Measurements from ENCODE around the gene FER.
"Not testable (repeated sequence)": the region's sequence is repeated elsewhere in the genome, so short reads cannot be mapped to it uniquely, and the experiment has no call there.

Gene FER

DNA sequence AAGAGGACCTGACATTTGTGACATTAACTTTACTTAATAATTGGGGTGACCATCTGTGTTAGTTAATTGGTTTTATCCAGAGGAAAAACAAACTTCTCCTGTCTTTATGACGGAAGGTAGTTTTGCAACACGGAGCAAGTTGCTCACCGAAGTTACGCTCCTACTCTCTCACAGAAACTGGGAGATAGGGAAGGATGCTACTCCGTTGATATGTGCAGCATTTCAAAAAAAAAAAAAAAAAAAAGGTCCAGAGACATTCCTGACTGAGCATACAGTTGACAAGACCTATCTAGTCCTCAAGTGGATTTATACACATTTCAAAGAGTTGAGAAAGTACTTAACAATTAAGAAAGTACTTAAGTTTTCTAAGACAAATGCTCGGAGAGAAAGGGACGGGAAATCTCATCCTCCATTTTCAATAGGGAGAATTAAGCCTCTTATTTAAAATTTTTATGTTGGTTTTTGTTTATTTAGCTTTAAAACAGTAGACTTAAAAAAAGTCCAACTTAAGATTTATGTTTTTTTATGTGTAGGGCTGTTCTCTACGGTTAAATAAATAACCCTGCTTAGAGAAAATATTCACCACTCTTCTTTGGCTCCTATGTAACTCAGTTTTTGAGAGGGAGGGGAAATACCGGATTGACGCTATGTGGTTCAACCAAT is 455 bp upstream of the FER start:
- no peak for DNase-seq

DNA sequence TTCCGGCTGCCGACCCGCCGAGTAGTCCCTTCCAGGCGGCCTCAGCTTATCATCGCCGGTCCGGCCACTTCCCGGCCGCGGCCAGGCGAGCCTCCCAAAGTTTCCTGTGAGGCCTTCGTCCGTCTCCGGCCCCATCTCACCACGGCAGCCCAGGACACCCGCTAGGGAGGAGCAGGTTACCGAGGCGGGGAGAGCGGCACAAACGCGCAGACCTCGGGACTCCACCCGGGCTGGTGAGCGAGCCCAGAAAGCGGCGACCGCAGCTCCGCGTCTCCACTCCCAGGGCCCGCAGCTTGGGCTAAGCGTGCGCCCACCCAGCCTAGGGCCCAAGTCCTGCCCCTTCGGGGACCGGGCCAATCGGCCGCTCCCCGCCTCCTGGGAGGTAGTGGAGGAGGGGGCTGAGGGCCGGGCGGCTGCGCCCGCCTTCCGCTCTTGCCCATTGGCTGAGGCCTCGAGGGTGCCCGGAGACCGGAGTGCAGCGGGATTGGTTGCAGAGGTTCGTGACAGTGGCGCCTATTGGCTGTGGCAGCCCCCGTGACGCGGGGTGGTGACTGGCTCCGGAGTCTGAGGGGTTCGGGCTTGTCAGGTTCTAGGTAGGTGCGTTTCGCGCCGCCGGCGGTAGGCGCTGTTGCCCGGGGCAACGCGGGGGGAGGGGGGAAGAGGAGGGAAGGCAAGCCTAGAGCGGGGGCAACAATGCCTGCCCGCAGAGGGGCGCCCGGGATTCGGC is 867 bp downstream of the FER start:
- peak; percentile 99 for DNase-seq

DNA sequence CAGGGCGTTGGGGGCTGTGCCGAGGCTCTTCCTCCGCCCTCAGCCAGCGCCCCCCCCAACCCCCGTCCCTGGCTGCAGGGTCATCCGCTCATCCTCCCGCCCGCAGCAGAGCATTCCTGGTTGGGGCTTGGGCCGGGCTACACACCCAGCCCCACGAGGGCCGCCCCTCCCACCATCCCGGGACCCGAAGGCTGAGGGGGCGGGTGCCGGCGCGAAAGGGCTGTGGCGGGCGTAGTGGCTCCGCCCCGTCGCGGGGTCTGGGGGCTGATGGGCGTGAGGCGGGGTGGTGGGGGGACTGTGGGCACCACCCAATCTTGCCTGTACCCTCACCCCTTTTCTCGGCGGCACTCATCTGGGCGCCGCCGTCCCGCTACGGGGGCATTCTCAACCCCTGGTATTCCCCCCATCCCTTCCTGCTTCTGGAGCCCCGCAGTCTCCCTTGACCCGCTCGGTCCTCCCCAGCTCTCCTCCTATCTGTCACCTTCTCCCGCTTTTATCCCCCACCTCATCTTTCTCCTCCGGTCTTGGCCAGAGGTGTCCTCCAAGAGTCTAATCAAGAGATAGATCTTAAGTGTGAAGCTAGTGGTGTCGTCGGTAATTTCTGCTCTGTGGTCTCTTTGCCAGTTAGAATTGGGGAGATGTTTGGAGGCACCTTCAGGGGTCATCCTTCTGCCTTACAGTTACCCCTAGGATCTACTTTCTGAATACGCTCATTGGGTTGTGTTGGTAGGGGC is 1.6 kb downstream of the FER start:
- peak; percentile 82 for DNase-seq

DNA sequence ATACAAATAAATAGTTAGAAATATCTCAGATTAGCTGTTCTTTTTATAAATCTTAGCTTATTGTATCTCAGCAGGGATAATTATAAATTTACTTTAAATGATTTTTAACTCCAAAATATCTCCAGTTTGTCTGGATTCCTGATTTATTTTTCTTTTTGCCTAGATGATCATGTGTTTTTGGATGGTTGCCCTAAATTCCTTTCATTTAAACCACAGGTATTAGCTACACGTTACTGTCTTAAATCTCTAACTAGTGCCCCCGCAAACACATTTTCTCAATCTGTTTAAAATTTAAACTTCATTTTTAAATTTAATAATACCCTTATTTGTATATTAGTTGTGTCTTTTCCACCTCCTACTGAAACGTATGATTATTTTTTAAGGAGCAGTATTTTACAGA is 5.6 kb downstream of the FER start:
- DNase-seq, result peak; percentile 57

- DNase-seq, result peak; percentile 69
Observed at GRCh38 chr5:108753877-108754276, 6.2 kb downstream of the FER start.

DNA sequence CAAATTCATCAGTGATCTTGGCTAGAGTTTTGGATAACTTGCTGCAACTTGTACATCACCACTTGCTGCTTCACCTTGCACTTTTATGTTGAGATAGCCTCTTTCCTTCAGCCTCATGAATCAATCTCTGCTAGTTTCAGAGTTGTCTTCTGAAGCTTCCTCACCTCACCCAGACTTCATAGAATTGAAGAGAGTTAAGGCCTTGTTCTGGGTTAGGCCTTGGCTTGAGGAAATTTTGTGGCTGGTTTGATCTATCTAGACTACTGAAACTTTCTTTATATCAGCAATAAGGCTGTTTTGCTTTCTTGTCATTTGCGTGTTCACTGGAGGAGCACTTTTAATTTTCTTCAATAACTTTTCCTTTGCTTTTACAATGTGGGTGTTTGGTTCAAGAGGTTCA is 12.8 kb downstream of the FER start:
- no peak for DNase-seq

DNA sequence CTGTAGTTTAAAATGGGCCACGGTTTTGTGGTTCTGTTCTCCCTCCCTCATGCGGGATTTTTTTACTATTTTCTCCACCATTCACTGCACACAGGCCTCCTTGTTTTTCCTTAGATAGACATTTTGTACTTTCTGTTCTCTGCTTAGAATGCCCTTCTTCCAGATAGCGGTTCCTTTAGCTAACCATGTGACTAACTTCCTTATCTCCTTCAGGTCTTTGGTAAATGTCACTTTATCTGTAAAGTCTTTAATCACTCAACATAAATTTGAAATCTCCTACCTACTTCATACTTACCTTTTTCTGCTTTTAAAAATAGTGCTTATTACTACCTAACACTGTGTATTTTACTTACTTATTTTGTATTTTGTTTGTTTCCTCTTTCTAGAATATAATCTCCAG is 15.0 kb downstream of the FER start:
- no peak for DNase-seq

DNA sequence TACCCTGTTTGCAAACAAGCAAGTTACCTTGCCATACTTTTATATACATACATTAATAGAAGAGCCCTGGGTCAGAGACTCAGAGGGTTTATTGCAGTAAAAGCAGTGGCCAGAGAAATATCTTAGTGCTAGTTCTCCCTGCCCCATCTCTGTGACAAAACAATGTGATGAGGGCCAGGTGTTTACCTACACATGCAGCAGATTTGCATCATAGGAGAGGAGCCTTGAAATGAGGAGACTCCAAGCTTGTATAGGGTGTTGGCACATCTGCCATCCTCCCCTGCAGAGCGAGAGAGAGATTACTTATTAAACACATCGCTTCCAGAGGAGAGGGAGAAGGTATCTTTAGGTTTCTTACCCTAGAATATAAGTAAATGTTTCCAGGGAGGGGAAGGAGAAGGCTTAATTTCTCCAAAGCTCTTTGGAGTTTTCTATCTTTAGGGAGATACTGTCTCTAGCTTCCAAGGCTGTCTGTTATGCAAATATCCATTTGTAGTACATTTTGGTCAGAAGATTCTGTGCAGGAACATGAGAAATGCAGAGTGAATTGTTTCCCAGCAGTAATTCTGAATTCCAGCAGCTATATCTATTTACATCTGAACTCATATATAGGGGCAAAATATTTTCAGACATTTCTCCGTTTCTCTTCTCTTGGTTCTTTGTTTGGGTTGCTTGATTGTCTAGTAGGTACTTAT is 15.7 kb downstream of the FER start:
- DNase-seq, result no peak

DNA sequence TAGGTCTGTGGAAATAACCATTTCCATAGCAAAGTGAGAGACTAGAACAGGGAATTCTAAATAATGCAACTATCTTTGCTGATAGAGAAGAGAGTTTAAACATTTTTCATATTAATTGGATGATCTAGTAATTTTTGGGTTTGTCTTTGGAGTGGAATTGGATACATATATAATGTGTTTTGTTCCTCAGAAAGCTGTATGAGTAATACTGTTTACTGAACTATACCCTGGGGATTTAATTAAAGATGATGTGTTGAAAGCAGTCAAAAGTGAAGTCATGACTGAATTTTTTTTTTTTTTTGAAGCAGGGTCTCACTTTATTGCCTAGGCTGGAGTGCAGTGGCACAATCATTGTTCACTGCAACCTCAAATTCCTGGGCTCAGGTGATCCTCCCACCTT is 17.9 kb downstream of the FER start:
- no peak for DNase-seq

- DNase-seq, result not testable (repeated sequence)
Observed at GRCh38 chr5:108766916-108767315, 19.2 kb downstream of the FER start.

DNA sequence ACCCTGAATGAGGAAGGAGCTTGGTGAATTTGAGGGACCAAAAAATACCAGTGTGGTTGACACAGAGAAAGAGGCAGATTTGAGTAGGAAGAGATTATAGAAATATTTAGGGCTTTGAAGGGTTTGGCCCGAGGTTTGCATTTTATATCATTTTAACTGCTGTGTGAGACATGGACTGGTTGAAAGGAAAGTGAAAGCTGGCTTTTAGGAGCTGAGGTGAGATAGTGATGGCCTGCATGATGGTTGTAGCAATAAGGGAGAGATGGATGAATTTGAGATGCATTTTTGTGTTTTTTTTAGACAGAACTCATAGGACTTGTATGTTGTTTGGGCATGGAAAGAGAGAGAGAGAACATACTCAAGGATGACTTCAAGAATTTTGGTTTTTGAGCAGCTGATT is 21.7 kb downstream of the FER start:
- DNase-seq, result no peak

GRCh38 chr5:108772626-108773025 is 24.9 kb downstream of the FER start:
- no peak for DNase-seq

DNA sequence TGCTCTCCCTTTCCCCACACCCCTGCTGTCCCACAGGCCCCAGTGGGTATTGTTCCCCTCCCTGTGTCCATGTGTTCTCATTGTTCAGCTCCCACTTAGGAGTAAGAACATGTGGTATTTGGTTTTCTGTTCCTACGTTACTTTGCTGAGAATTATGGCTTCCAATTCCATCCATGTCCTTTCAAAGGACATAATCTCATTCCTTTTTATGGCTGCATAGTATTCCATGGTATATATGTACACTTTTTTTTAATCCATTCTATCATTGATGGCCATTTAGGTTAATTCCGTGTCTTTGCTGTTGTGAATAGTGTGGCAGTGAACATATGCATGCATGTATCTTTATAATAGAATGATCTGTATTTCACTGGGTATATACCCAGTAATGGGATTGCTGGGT is 25.6 kb downstream of the FER start:
- DNase-seq, result no peak

GRCh38 chr5:108774079-108774478 is 26.4 kb downstream of the FER start:
- DNase-seq, result not testable (repeated sequence)

DNA sequence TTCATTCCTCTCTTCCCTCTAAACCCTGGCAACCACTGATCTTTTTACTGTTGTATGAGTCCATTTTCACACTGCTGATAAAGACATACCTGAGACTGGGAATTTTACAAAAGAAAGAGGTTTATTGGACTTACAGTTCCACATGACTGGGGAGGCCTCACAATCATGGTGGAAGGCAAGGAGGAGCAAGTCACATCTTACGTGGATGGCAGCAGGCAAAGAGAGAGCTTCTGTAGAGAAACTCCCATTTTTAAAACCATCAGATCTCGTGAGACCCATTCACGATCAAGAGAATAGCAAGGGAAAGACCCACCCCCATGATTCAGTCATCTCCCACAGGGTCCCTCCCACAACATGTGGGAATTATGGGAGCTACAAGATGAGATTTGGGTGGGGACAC is 29.9 kb downstream of the FER start:
- DNase-seq, result not testable (repeated sequence)

DNA sequence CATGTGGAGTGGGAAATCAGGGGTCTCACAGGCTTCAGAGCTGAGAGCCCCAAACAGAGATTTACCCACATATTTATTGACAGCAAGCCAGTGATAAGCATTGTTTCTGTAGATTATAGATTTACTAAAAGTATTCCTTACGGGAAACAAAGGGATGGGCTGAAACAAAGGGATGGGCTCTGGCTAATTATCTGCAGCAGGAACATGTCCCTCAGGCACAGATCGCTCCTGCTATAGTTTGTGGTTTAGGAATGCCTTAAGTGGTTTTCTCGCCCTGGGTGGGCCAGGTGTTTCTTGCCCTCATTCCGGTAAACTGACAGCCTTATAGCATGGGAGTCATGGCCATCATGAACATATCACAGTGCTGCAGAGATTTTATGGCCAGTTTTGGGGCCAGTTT is 36.9 kb downstream of the FER start:
- not testable (repeated sequence) for DNase-seq

DNA sequence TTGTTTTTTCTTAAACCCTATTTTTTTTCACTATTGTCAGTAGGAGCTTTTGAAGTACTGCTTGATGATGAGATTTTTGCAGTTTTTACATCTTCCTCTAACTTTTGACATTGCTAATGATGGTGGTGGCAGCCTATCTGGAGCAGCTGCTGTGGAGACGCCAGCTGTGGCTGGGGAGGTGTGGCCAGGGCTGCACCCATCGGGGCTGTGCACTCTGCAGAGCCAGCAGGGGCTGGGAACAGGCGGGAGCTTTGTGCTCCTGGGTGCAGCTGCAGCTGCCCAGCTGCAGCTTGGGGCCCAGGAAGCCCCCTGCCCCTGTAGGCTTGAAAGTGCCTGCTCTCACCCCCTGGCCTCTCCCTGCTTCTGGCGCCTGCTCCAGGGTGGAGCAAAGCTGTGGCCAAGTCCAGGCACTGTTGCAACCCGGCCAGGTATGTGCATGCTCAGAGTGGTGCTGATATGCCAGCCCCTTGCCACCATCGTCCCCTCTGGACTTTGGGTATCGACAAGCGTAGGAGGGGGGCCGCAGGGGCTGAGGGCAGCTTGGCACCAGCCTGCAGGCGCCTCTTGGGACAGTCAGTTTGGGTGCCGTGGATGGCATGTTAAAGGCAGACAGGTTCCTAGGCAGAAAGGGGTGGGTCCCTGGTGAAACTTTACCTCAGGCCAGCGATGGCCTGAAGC is 39.2 kb downstream of the FER start:
- DNase-seq, result no peak

GRCh38 chr5:108788142-108788541 is 40.4 kb downstream of the FER start:
- no peak for DNase-seq

- DNase-seq, result no peak
Observed at GRCh38 chr5:108793207-108793606, 45.5 kb downstream of the FER start.

GRCh38 chr5:108794349-108794748 is 46.7 kb downstream of the FER start:
- DNase-seq, result not testable (repeated sequence)

DNA sequence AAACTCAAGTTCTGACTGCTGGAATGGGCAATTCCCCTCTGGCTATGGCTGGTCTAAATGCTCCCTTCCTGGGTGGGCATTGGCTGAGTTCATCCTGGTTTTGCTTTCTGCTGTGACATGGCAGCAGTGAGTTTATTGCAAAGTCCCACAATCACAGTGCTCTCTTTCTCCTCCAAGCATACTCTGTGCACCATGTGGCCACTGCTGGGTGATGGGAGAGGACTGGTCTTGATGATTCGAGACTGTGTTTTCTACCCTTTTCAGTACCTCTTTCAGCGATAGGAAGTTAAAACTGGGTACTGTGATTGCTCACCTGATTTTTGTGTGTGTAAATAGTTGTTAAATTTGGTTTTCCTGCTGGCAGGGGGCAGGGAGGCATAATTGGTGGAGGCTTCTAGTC is 49.7 kb downstream of the FER start:
- DNase-seq, result no peak

GRCh38 chr5:108797986-108798385 is 50.3 kb downstream of the FER start:
- no peak for DNase-seq
